Measurements from ENCODE around the gene AEN. TPM values are rescaled to one million over a fixed set of nuclear protein-coding genes. Genes with fewer than 3 reads are reported as not detected.

AEN gene
- total and polyA plus RNA-seq, 2 of the 8 experiments (the other 6 are each of a cell fraction or from before 2014, with no cell fraction given) = 112 to 122 TPM

GRCh38 chr15:88605189-88606069 lies 15.7 kb upstream of the AEN start:
- no peak overlapping the region for H3K14ac ChIP-seq (ENCODE audit: insufficient read length)
- no peak overlapping the region for H4K5ac ChIP-seq (ENCODE audit: insufficient read length, low read depth, low read length)
- no peak overlapping the region for H3K4ac ChIP-seq (replicated peaks; ENCODE audit: insufficient read length, low read depth, low read length)
- no peak overlapping the region for H3K56ac ChIP-seq (replicated peaks; ENCODE audit: insufficient read length, low read depth, low read length)
- no peak overlapping the region for H4K8ac ChIP-seq (ENCODE audit: extremely low read depth, insufficient read depth, low read length)
- H4K91ac ChIP-seq (replicated peaks; ENCODE audit: insufficient read length, low read length) = no peak overlapping the region
- H3K4me1 ChIP-seq (replicated peaks in 1 of 4; ENCODE audit: control insufficient read depth in 3 of 4, insufficient read depth in 4 of 4, low read length in 3 of 4) = peaks cover 7 to 28% (median 18%) of the 10 kb centered on the region in 4 experiments
- H3K36me3 ChIP-seq (ENCODE audit: control insufficient read depth in 2 of 4, insufficient read depth in 4 of 4, low read length in 3 of 4) = no peaks in the 10 kb centered on the region
- peak overlapping the region; percentile 24 to 61 (median 52); a peak in 7 of 8 replicates for H3K4me3 ChIP-seq (ENCODE audit: extremely low read depth in 1 of 4, insufficient read depth in 2 of 4, low read depth in 3 of 4, low read length in 4 of 4)
- no peak overlapping the region for H2BK15ac ChIP-seq (ENCODE audit: low read length)
- DNase-seq (ENCODE audit: low read depth in 1 of 2, low spot score in 2 of 2) (peak in 1 of 2 experiments; percentile 91), FAIRE-seq (no peak)
- no peaks in the 10 kb centered on the region for H3K9me3 ChIP-seq (ENCODE audit: insufficient read depth in 2 of 2, low read depth in 1 of 2, low read length in 1 of 2)
- no peak overlapping the region for H3K27ac ChIP-seq (ENCODE audit: low read depth, low read length)
- H2AFZ ChIP-seq (ENCODE audit: low read length) = no peak overlapping the region
- CTCF ChIA-PET (ENCODE audit: partially characterized antibody) = interaction anchor here (0.6 to 1.7 kb wide), 8 partner anchors 9 to 358 kb away, joined by 3 to 7 read pairs (median 4); no protein-coding TSS in a partner anchor
- H2BK5ac ChIP-seq (ENCODE audit: low read depth, low read length) = no peak overlapping the region
- peaks cover 31 to 58% (median 51%) of the 10 kb centered on the region in 4 experiments for H3K27me3 ChIP-seq (replicated peaks in 1 of 4; ENCODE audit: control insufficient read depth in 3 of 4, extremely low read depth in 1 of 4, insufficient read depth in 3 of 4, low read length in 3 of 4)
- H4K20me1 ChIP-seq (replicated peaks in 1 of 2; ENCODE audit: control insufficient read depth in 1 of 2, insufficient read depth in 2 of 2, low read length in 2 of 2) = peaks cover 0 to 7% of the 10 kb centered on the region in 2 experiments
- H3K23me2 ChIP-seq (ENCODE audit: low read depth, low read length) = peaks cover 25% of the 10 kb centered on the region; the same call in 1 of the 2 replicates
- H2BK20ac ChIP-seq (ENCODE audit: low read length) = no peak overlapping the region
- no peak overlapping the region for H2BK12ac ChIP-seq (ENCODE audit: low read depth, low read length)
- no peaks in the 10 kb centered on the region for H3K79me2 ChIP-seq (ENCODE audit: control insufficient read depth in 1 of 2, insufficient read depth in 2 of 2, low read length in 2 of 2)
- POLR2A ChIA-PET (ENCODE audit: partially characterized antibody) = interaction anchor here (1.1 to 1.3 kb wide), 2 partner anchors 25 to 30 kb away, joined by 3 read pairs; no protein-coding TSS in a partner anchor
- no peak overlapping the region for H2AK5ac ChIP-seq (ENCODE audit: low read depth, low read length)
- no peak overlapping the region for H3K9ac ChIP-seq (replicated peaks in 1 of 4; ENCODE audit: extremely low read depth in 1 of 4, low read depth in 3 of 4, low read length in 3 of 4)
- H3K79me1 ChIP-seq (ENCODE audit: low read depth, low read length) = no peaks in the 10 kb centered on the region
- H3K23ac ChIP-seq (ENCODE audit: insufficient read length) = no peak overlapping the region
- peak overlapping the region; percentile 94 to 95 for H3K4me2 ChIP-seq (ENCODE audit: insufficient read depth in 1 of 2, low read depth in 2 of 2, low read length in 2 of 2)
- WGBS, 2 experiments (ENCODE audit: extremely low coverage in 1 of 2, insufficient coverage in 1 of 2, insufficient read length in 1 of 2, insufficient replicate concordance in 2 of 2, low coverage in 1 of 2, low lambda C conversion rate in 2 of 2, missing lambda C conversion rate in 1 of 2) = 3% methylated on average over 41 of the region's 58 CpGs; no CpG with 5 or more reads in 1 of the 2 experiments
- H3K18ac ChIP-seq (ENCODE audit: extremely low read depth, low read length) = no peak overlapping the region
- no peak overlapping the region for H2BK120ac ChIP-seq (replicated peaks; ENCODE audit: low read depth, low read length)
- TF ChIP-seq TBP (IDR thresholded peaks at IDR 0.05; ENCODE audit: low read depth, low read length) (peak; percentile 61), RBBP5 (IDR thresholded peaks at IDR 0.05; ENCODE audit: borderline replicate concordance, low read depth, low read length) (no peak), SP2 (IDR thresholded peaks at IDR 0.05; ENCODE audit: low read length) (no peak), JUN (IDR thresholded peaks at IDR 0.05; ENCODE audit: low read depth, low read length) (no peak), YY1 (IDR thresholded peaks at IDR 0.05; ENCODE audit: low read depth, low read length) (0 out of 2 replicates have a peak, but pooled peaks have one; percentile 19), SIRT6 (IDR thresholded peaks at IDR 0.05; ENCODE audit: low read length) (no peak), BCL11A (IDR thresholded peaks at IDR 0.05; ENCODE audit: low read depth in 2 of 2, low read length in 2 of 2) (no peak), POU5F1 (IDR thresholded peaks at IDR 0.05; ENCODE audit: low read depth, low read length) (no peak), RXRA (IDR thresholded peaks at IDR 0.05; ENCODE audit: insufficient read depth, low read depth, low read length) (no peak), KDM5A (IDR thresholded peaks at IDR 0.05; ENCODE audit: low read length) (no peak), NANOG (IDR thresholded peaks at IDR 0.05; ENCODE audit: insufficient read depth, low read depth, low read length, poor library complexity, severe bottlenecking) (no peak), RNF2 (IDR thresholded peaks at IDR 0.05; ENCODE audit: borderline replicate concordance, low read depth, low read length, missing control alignments, poor library complexity, severe bottlenecking) (no peak)
